OCI-LY1 (cell line): ENCODE data around the gene ZNF593.

Source experiments
- H2AFZ ChIP-seq: fragments of 200-600 bp; sonication (generic), shearing (Covaris generic); 2 replicates; pipeline ENCODE4 v1.6.0; 2014; ENCODE audit warnings: antibody characterized with exemption, mild to moderate bottlenecking, low read length
- H3F3A ChIP-seq: fragments of 200-600 bp; sonication (generic), shearing (Covaris generic); 2 replicates; pipeline ENCODE4 v1.6.0; 2014; ENCODE audit warnings: mild to moderate bottlenecking, antibody characterized with exemption, low read length, moderate library complexity; ENCODE audit not compliant: insufficient read depth
- H3K27ac ChIP-seq: fragments of 200-600 bp; sonication (generic); 2 replicates; pipeline ENCODE4 v1.5.1; 2014; ENCODE audit warnings: low read length, mixed run types, mild to moderate bottlenecking, low read depth; ENCODE audit not compliant: poor library complexity, severe bottlenecking
- H3K27me3 ChIP-seq: fragments of 200-600 bp; sonication (generic); 2 replicates; pipeline ENCODE4 v1.6.0; 2014; ENCODE audit warnings: antibody characterized with exemption, mild to moderate bottlenecking, low read length, moderate library complexity; ENCODE audit not compliant: insufficient read depth
- H3K36me3 ChIP-seq: fragments of 200-600 bp; sonication (generic); 2 replicates; pipeline ENCODE4 v1.6.1; 2014; ENCODE audit warnings: mild to moderate bottlenecking, antibody characterized with exemption, low read length, moderate library complexity, mixed read lengths; ENCODE audit not compliant: insufficient read depth
- H3K4me1 ChIP-seq: fragments of 200-600 bp; sonication (generic); 2 replicates; pipeline ENCODE4 v1.5.1; 2014; ENCODE audit warnings: mild to moderate bottlenecking, low read length, moderate library complexity; ENCODE audit not compliant: insufficient read depth, severe bottlenecking
- H3K4me2 ChIP-seq: fragments of 200-600 bp; sonication (generic), shearing (Covaris generic); 2 replicates; pipeline ENCODE4 v1.6.1; 2014; ENCODE audit warnings: low read length
- H3K4me3 ChIP-seq: fragments of 200-600 bp; sonication (generic); 2 replicates; pipeline ENCODE4 v1.5.1; 2014; ENCODE audit warnings: low read length, low read depth, mild to moderate bottlenecking, mixed read lengths; ENCODE audit not compliant: poor library complexity, severe bottlenecking
- H3K79me2 ChIP-seq: fragments of 200-600 bp; shearing (Covaris generic); 2 replicates; pipeline ENCODE4 v1.6.1; 2016; ENCODE audit warnings: mixed run types, low read length, mixed read lengths; ENCODE audit not compliant: insufficient read depth
- H3K9ac ChIP-seq: fragments of 200-600 bp; sonication (generic), shearing (Covaris generic); 2 replicates; pipeline ENCODE4 v1.6.1; 2014; ENCODE audit warnings: mild to moderate bottlenecking, low read length, mixed read lengths
- H3K9me2 ChIP-seq: fragments of 200-600 bp; sonication (generic), shearing (Covaris generic); 2 replicates; pipeline ENCODE4 v1.6.1; 2014; ENCODE audit warnings: low read depth, mild to moderate bottlenecking, low read length, mixed read lengths
- H3K9me3 ChIP-seq: fragments of 200-600 bp; shearing (Covaris generic); 2 replicates; pipeline ENCODE4 v1.6.1; 2014; ENCODE audit warnings: low read length, mixed read lengths
- H4K20me1 ChIP-seq: fragments of 200-600 bp; sonication (generic), shearing (Covaris generic); 2 replicates; pipeline ENCODE4 v1.6.0; 2016; ENCODE audit warnings: mild to moderate bottlenecking, low read length; ENCODE audit not compliant: insufficient read depth
- EZH2 ChIP-seq: fragments of 200-600 bp; sonication (generic), shearing (Covaris generic); IDR thresholded peaks from 2 replicates; pipeline ENCODE4 v1.8.0; 2017; ENCODE audit warnings: borderline replicate concordance, mixed run types, mild to moderate bottlenecking, antibody characterized with exemption, low read length, moderate library complexity, mixed read lengths
- TF ChIP-seq, protein P1 (sequence below): fragments of 200-600 bp; sonication (generic), shearing (Covaris generic); IDR thresholded peaks from 2 replicates; pipeline ENCODE4 v1.5.1; 2017; ENCODE audit warnings: mild to moderate bottlenecking, antibody characterized with exemption, low read length, moderate library complexity, mixed read lengths

Gene ZNF593

DNA sequence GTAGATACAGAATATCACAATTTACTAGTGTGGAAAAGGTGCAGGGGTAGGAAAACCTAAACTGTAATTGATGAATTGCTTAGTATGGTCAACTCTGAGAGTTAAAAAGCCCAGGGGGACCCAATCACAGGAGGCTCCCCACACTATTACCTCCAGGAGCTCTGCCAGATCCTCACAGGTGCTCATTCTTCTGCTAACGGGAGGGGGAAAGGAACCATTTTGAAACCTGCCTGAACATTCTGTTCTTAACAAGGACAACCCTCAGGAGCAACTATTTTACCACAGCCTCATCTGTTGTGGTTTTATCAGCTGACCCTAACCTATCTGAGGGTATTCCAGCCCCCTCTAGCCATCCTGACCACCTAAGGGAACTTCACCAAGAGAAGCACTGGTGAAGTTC lies 39.0 kb upstream of the ZNF593 start:
- H3K27ac ChIP-seq = no peak overlapping the region
- no peaks in the 10 kb centered on the region; the same call in 1 of the 2 replicates for H3K36me3 ChIP-seq
- H2AFZ ChIP-seq = no peak overlapping the region
- H3K4me1 ChIP-seq = peaks cover 14% of the 10 kb centered on the region
- TF ChIP-seq, protein P1, sequence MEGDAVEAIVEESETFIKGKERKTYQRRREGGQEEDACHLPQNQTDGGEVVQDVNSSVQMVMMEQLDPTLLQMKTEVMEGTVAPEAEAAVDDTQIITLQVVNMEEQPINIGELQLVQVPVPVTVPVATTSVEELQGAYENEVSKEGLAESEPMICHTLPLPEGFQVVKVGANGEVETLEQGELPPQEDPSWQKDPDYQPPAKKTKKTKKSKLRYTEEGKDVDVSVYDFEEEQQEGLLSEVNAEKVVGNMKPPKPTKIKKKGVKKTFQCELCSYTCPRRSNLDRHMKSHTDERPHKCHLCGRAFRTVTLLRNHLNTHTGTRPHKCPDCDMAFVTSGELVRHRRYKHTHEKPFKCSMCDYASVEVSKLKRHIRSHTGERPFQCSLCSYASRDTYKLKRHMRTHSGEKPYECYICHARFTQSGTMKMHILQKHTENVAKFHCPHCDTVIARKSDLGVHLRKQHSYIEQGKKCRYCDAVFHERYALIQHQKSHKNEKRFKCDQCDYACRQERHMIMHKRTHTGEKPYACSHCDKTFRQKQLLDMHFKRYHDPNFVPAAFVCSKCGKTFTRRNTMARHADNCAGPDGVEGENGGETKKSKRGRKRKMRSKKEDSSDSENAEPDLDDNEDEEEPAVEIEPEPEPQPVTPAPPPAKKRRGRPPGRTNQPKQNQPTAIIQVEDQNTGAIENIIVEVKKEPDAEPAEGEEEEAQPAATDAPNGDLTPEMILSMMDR = no peak
- TF ChIP-seq EZH2 = no peak
- H3K9me3 ChIP-seq = peaks cover 5% of the 10 kb centered on the region; the same call in 1 of the 2 replicates
- no peak overlapping the region for H3K4me2 ChIP-seq
- no peaks in the 10 kb centered on the region for H4K20me1 ChIP-seq
- no peak overlapping the region for H3K9ac ChIP-seq
- H3K27me3 ChIP-seq = no peaks in the 10 kb centered on the region
- no peaks in the 10 kb centered on the region for H3K79me2 ChIP-seq
- no peak overlapping the region for H3K4me3 ChIP-seq
- H3F3A ChIP-seq = no peaks in the 10 kb centered on the region
- no peaks in the 10 kb centered on the region for H3K9me2 ChIP-seq

DNA sequence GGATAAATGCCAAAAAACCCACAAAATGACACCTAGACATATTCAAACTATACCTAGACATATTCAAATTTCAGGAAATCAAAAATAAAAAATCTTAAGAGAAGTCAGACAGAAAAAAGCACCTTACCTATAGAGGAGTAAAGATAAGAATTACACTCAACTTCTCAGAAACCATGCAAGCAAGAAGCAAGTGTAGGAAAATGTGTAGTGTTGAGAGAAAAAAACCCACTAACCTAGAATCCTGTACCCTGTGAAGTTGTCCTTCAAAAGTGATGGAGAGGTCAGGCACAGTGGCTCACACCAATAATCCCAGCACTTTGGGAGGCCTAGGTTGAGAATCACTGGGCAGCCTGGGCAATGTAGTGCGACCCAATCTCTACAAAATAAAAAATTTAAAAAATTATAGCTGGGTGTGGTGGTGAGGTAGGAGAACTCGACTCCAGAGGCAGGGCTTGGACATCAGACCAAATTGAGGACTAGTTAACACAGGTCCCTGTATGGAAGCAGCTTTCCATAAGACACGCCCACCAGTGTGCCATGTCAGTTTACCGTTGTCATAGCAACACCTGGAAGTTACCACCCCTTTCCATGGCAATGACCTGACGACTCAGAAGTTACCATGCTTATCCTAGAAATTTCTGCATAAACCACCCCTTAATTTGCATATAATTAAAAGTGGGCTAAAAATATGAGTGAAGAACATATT lies 37.4 kb upstream of the ZNF593 start:
- no peak for TF ChIP-seq EZH2
- TF ChIP-seq, protein P1 = no peak
- Histone ChIP-seq H3K9me3 (peaks cover 5% of the 10 kb centered on the region; the same call in 1 of the 2 replicates), H3K79me2 (no peaks in the 10 kb centered on the region), H3K9me2 (no peaks in the 10 kb centered on the region), H2AFZ (no peak overlapping the region), H3K4me2 (no peak overlapping the region), H3K27ac (no peak overlapping the region), H3K36me3 (no peaks in the 10 kb centered on the region; the same call in 1 of the 2 replicates), H3K4me1 (no peaks in the 10 kb centered on the region), H4K20me1 (no peaks in the 10 kb centered on the region), H3F3A (no peaks in the 10 kb centered on the region), H3K27me3 (no peaks in the 10 kb centered on the region), H3K9ac (no peak overlapping the region), H3K4me3 (no peak overlapping the region)

DNA sequence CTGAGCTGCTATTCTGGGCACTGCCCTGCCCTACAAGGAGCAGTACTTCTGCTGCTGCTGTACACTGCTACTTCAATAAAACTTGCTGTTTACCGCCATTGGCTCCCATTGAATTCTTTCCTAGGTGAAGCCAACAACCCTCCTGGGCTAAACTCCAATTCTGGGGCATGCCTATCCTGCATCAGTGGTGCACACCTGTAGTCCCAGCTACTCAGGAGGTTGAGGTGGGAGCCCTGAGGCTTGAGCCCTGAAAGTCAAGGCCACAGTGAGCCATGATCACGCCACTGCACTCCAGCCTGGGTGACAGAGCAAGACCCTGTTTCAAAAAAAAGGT lies 36.9 kb upstream of the ZNF593 start:
- Histone ChIP-seq H3K27ac (no peak overlapping the region), H3K4me1 (no peaks in the 10 kb centered on the region), H3F3A (no peaks in the 10 kb centered on the region), H3K79me2 (no peaks in the 10 kb centered on the region), H4K20me1 (no peaks in the 10 kb centered on the region), H3K27me3 (no peaks in the 10 kb centered on the region), H2AFZ (no peak overlapping the region), H3K9ac (no peak overlapping the region), H3K9me3 (peaks cover 5% of the 10 kb centered on the region; the same call in 1 of the 2 replicates), H3K4me2 (no peak overlapping the region), H3K4me3 (no peak overlapping the region), H3K36me3 (no peaks in the 10 kb centered on the region; the same call in 1 of the 2 replicates), H3K9me2 (no peaks in the 10 kb centered on the region)
- TF ChIP-seq EZH2 = no peak
- TF ChIP-seq, protein P1 = no peak
